HepG2 (cell line): ENCODE results near the gene NEURL3. TPM values are rescaled to one million over a fixed set of nuclear protein-coding genes. Genes with fewer than 3 reads are reported as not detected.
A peak's percentile ranks its signal among the peaks of the same experiment; 100 is the strongest.

Experiments used
- CERS6 ChIP-seq: sonication (generic); formaldehyde crosslinking; IDR thresholded peaks from 2 replicates; pipeline ENCODE4 v1.5.0; 2020; ENCODE audit warnings: missing genetic modification reagents
- EED ChIP-seq: sonication (generic); formaldehyde crosslinking; IDR thresholded peaks from 2 replicates; pipeline ENCODE4 v1.5.0; 2020; ENCODE audit warnings: mild to moderate bottlenecking, missing genetic modification reagents
- FOXA3 ChIP-seq: IDR thresholded peaks from 2 replicates; pipeline ENCODE4 v1.6.1; 2016; ENCODE audit warnings: missing genetic modification reagents, missing compliant biosample characterization
- FOXK2 ChIP-seq: fragments of 450-650 bp; IDR thresholded peaks from 2 replicates; pipeline ENCODE4 v1.6.1; 2016
- KAT7 ChIP-seq: IDR thresholded peaks from 2 replicates; pipeline ENCODE4 v1.6.1; 2018; ENCODE audit warnings: borderline replicate concordance, missing compliant biosample characterization
- MAFK ChIP-seq, 2 experiments: IDR thresholded peaks in 1 of 2; conservative IDR thresholded peaks in 1 of 2; 2 replicates each; pipeline ENCODE4 v1.6.1; 2011; ENCODE audit warnings: improper control_type of control experiment in 2 of 2, low read length in 2 of 2
- NR0B2 ChIP-seq: sonication (generic); formaldehyde crosslinking; IDR thresholded peaks from 2 replicates; pipeline ENCODE4 v1.4.0; 2020; ENCODE audit warnings: mild to moderate bottlenecking, missing genetic modification reagents
- NR3C1 ChIP-seq: sonication (generic); formaldehyde crosslinking; IDR thresholded peaks from 2 replicates; pipeline ENCODE4 v1.4.0; 2020; ENCODE audit warnings: missing genetic modification reagents
- RXRB ChIP-seq: IDR thresholded peaks from 2 replicates; pipeline ENCODE4 v1.6.1; 2016; ENCODE audit warnings: borderline replicate concordance, missing genetic modification reagents, missing compliant biosample characterization
- TGIF2 ChIP-seq: IDR thresholded peaks from 2 replicates; pipeline ENCODE4 v1.6.1; 2016; ENCODE audit warnings: control low read depth, missing compliant biosample characterization
- ZBTB1 ChIP-seq: sonication (generic); formaldehyde crosslinking; IDR thresholded peaks from 2 replicates; pipeline ENCODE4 v1.4.0; 2020; ENCODE audit warnings: missing genetic modification reagents, borderline replicate concordance
- ZBTB8A ChIP-seq: sonication (generic); formaldehyde crosslinking; IDR thresholded peaks from 2 replicates; pipeline ENCODE4 v1.4.0; 2020; ENCODE audit warnings: mild to moderate bottlenecking, low read depth, missing genetic modification reagents, borderline replicate concordance
- ZFY ChIP-seq: sonication (generic); formaldehyde crosslinking; IDR thresholded peaks from 2 replicates; pipeline ENCODE4 v1.4.0; 2020; ENCODE audit warnings: missing genetic modification reagents
- ZMYM3 ChIP-seq: sonication (generic); formaldehyde crosslinking; IDR thresholded peaks from 2 replicates; pipeline ENCODE4 v1.5.1; 2020; ENCODE audit warnings: mild to moderate bottlenecking, missing genetic modification reagents
- ZNF556 ChIP-seq: sonication (generic); formaldehyde crosslinking; IDR thresholded peaks from 2 replicates; pipeline ENCODE4 v1.4.0; 2020; ENCODE audit warnings: mild to moderate bottlenecking, missing genetic modification reagents, borderline replicate concordance
- ZNF781 ChIP-seq: sonication (generic); formaldehyde crosslinking; IDR thresholded peaks from 2 replicates; pipeline ENCODE4 v1.5.1; 2020; ENCODE audit warnings: borderline replicate concordance, mild to moderate bottlenecking, missing genetic modification reagents; ENCODE audit errors: not compliant biosample characterization
- ZNF839 ChIP-seq: sonication (generic); formaldehyde crosslinking; IDR thresholded peaks from 2 replicates; pipeline ENCODE4 v1.4.0; 2020; ENCODE audit warnings: missing genetic modification reagents, mild to moderate bottlenecking, borderline replicate concordance
- polyA plus RNA-seq, 8 experiments: library from polyadenylated mRNA; depleted of rRNA in 3 of 8; stranded (reverse) in 7 of 8; unstranded in 1 of 8; fragments of >200 nt; fragmentation: Illumina TruSeq in 4 of 8; extraction: Trizol in 4 of 8; gene quantifications; 2 replicates each; pipeline versions ENCODE4 v1.2.1 to v1.2.3, GENCODE V29; 2011 to 2016; ENCODE audit warnings: low read depth in 4 of 8, missing spikeins in 1 of 8, mixed read lengths in 1 of 8; ENCODE audit not compliant: insufficient read depth in 1 of 8
- total RNA-seq, 5 experiments: library from RNA; depleted of rRNA; stranded (reverse); fragments of >200 nt; fragmentation: Illumina TruSeq; extraction: Trizol; gene quantifications; 2 replicates each; pipeline ENCODE4 v1.2.3, GENCODE V29; 2016; ENCODE audit warnings: low read depth in 1 of 5
- TF ChIP-seq, protein P1 (sequence below): sonication (generic); formaldehyde crosslinking; IDR thresholded peaks from 2 replicates; pipeline ENCODE4 v1.5.0; 2020; ENCODE audit warnings: mild to moderate bottlenecking, missing genetic modification reagents, borderline replicate concordance
- TF ChIP-seq, protein P2 (sequence below): sonication (generic); formaldehyde crosslinking; IDR thresholded peaks from 2 replicates; pipeline ENCODE4 v1.8.1; 2023; ENCODE audit warnings: missing genetic modification reagents, inconsistent platforms, borderline replicate concordance

Gene NEURL3
- total and polyA plus RNA-seq, 2 of the 13 experiments (the other 11 are each of a cell fraction or from before 2014, with no cell fraction given): 0.16 to 1.2 TPM

DNA sequence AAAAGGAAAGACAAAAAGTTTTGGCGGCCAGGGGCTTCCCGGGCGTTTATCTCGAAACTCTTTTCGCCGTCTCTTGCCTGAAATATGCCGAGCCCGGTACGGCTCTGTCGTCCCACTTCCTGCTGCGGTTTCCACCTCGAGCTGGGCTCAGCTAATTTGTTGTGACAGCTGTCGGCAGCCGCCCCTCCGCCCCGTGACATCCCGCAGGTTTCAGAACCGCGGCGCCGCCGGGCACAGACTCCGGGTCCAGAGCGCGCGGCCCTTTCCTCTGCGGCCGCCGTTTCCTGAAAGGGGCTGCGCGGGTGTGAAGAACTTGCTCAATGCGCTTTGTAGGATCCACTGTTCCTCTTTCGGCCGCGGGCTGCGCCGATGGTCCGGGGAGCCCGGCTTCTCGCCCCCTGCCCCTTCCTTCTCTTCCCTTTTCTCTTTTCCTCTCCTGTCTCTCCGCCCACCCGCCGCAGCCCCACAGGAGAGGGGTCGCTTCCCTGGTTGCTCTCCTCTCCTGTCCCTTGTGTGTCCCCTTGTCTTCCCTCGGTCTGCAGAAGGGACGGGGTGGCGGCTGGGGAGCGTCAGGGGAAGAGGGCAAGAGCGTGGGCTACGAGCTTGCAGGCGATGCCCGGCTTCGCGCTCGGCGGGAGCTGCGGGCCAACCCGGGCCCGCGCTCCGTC is 32.0 kb upstream of the NEURL3 start (continued):
- no peak for TF ChIP-seq RXRB
- 0 out of 2 replicates have a peak, but pooled peaks have one; percentile 38 for TF ChIP-seq ZFY (CRISPR knock-in tag)
- TF ChIP-seq, protein P1, sequence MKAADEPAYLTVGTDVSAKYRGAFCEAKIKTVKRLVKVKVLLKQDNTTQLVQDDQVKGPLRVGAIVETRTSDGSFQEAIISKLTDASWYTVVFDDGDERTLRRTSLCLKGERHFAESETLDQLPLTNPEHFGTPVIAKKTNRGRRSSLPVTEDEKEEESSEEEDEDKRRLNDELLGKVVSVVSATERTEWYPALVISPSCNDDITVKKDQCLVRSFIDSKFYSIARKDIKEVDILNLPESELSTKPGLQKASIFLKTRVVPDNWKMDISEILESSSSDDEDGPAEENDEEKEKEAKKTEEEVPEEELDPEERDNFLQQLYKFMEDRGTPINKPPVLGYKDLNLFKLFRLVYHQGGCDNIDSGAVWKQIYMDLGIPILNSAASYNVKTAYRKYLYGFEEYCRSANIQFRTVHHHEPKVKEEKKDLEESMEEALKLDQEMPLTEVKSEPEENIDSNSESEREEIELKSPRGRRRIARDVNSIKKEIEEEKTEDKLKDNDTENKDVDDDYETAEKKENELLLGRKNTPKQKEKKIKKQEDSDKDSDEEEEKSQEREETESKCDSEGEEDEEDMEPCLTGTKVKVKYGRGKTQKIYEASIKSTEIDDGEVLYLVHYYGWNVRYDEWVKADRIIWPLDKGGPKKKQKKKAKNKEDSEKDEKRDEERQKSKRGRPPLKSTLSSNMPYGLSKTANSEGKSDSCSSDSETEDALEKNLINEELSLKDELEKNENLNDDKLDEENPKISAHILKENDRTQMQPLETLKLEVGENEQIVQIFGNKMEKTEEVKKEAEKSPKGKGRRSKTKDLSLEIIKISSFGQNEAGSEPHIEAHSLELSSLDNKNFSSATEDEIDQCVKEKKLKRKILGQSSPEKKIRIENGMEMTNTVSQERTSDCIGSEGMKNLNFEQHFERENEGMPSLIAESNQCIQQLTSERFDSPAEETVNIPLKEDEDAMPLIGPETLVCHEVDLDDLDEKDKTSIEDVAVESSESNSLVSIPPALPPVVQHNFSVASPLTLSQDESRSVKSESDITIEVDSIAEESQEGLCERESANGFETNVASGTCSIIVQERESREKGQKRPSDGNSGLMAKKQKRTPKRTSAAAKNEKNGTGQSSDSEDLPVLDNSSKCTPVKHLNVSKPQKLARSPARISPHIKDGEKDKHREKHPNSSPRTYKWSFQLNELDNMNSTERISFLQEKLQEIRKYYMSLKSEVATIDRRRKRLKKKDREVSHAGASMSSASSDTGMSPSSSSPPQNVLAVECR (CRISPR knock-in tag): 0 out of 2 replicates have a peak, but pooled peaks have one; percentile 0
- no peak for TF ChIP-seq NR3C1 (CRISPR knock-in tag)
- TF ChIP-seq ZNF781 (CRISPR knock-in tag): peak; percentile 8
- TF ChIP-seq EED (CRISPR knock-in tag): peak; percentile 16; the same call in 1 of the 2 replicates
- no peak for TF ChIP-seq ZBTB1 (CRISPR knock-in tag)
- TF ChIP-seq NR0B2 (CRISPR knock-in tag): no peak
- TF ChIP-seq, protein P2, sequence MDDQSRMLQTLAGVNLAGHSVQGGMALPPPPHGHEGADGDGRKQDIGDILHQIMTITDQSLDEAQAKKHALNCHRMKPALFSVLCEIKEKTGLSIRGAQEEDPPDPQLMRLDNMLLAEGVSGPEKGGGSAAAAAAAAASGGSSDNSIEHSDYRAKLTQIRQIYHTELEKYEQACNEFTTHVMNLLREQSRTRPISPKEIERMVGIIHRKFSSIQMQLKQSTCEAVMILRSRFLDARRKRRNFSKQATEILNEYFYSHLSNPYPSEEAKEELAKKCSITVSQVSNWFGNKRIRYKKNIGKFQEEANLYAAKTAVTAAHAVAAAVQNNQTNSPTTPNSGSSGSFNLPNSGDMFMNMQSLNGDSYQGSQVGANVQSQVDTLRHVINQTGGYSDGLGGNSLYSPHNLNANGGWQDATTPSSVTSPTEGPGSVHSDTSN (CRISPR knock-in tag): no peak
- TF ChIP-seq FOXA3 (CRISPR knock-in tag): no peak
- TF ChIP-seq ZBTB8A (CRISPR knock-in tag): no peak
- no peak for TF ChIP-seq TGIF2
- no peak for TF ChIP-seq KAT7 (CRISPR knock-in tag)
- TF ChIP-seq MAFK (conservative IDR thresholded peaks at IDR 0.05 in 1 of 2, IDR thresholded peaks at IDR 0.05 in 1 of 2; ENCODE audit: low read length in 2 of 2): no peak
- TF ChIP-seq ZNF839: 0 out of 2 replicates have a peak, but pooled peaks have one; percentile 5
- TF ChIP-seq ZMYM3 (CRISPR knock-in tag): no peak
- no peak for TF ChIP-seq CERS6 (CRISPR knock-in tag)
- no peak for TF ChIP-seq ZNF556
- no peak for TF ChIP-seq FOXK2
